GM21529 (cell line): Measurements from ENCODE around the gene KCTD20.

Experiments used
- ATAC-seq: cut with Tn5 transposase; IDR thresholded peaks from one replicate; pipeline ENCODE4 v1.9.1; 2021; ENCODE audit not compliant: unreplicated experiment

The KCTD20 gene

DNA sequence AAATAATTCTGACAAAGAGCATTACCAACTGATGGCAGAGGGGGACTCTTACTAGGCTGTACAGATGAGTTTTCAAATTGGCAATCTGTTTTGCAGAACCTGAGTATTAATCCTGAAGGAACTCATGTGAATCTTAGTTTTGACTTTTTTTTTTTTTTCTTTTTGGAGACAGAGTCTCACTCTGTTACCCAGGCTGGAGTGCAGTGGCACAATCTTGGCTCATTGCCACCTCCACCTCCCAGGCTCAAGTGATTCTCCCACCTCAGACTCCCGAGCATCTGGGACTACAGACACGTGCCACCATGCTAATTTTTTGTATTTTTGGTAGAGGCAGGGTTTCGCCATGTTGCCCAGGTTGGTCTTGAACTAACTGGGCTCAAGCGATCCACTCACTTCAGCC, 49.3 kb downstream of the KCTD20 start:
- ATAC-seq, result no peak

DNA sequence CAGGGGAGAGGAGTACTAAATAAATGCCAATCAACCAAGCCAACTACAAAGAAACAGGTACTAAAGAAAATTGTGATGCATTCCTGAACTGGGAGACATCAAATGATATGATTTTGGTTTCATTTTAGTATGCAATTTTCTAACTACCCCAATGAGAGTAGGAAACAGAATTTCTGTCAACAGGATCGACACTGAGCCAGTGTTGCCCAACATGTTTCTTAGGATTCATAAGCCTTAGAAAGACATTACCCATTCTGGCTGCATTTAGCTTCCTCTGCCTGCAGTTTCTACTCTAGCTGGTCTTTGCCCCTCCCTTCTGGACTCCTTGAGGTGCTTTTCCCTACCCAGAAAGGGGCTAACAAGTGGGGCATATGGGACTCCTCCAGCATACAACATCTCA, 49.8 kb downstream of the KCTD20 start:
- ATAC-seq, result no peak

DNA sequence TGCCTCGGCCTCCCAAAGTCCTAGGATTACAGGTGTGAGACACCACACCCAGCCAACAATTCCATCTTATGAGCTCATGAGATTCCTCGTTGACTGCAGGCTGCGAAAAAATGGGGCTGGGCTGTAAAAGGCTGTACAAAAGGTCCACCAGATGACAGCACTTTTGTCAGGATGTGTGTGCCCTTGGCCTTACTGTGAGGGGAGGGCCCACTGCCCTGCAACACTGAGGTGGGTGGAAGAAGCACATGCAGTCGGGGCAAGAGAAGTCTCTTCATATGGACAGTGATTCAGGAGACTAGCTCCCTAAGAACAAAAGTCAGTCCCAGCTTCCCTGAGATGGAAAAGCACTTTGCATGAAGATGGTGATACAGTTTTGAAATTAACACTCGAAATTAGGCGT, 50.5 kb downstream of the KCTD20 start:
- no peak for ATAC-seq

DNA sequence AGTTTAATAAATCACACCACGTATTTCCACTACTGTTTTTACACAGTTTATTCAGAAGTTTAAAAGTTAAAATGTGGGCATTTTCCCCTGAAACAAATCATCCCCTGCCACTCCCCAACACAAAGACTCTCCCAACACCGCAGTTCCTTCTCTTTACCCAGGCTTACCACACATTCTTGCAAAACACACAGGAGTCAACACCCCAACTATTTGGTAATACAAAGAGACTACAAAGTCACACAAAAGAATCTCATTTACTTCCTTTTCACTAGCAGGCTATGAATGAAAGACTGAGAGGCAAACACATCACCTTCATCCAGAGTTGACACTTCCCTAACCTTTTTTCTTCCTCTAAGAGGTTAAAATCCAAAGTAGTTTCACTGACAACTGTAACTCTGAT, 51.1 kb downstream of the KCTD20 start:
- ATAC-seq, result no peak

DNA sequence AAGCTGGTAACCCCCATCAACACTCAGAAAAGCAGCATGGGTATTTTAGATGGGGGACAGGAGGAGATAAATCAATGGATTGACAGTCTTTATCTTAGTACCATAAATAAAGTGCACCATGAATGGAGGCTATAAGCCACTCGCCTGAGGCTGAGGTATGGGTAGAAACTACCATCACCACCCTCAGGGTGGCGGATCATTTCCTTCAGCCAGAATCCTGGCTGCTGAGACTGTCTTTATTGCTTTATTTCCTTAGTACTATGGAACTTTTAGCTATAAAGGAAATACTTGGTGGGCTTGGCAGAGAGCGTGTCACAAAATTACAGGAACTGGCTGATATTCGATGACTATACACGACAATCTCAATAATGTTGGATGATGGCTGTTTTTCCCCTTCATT, 52.3 kb downstream of the KCTD20 start:
- no peak for ATAC-seq

DNA sequence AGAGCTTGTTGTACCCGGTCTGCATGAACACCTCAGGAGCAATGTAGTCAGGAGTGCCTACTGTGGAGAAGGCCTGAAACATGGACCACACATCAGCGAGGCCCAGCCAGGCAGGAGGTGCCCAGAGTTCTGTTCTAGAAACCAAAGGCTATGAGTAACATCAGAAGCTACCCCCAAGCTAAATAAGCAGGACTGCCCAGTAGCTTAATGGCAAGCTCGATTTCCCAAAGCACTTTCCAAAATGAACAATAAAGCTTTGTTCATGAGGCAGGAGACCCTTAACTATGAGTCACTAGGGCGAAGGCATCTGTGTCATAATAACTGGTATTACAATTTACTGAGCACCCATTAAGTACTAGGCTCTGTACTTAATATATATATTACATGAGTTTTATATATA, 57.1 kb downstream of the KCTD20 start:
- ATAC-seq, result no peak

DNA sequence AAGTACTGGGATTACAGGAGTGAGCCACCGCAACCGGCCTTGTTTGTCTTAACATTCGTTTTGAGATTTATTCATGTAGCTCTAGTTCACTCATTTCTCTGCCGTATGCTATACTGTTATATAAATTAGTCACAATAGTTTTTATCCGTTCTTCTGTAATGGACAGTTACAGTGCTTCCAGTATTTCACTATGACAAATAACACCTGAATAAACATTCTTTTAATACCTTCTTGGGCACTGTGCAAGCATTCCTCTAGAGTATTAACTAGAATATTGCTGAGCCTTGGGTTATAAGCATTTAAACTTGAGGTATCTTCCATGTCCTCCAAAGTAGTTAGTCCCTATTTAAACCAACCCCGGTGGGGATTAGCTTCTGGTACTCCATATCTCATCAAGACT, 58.9 kb downstream of the KCTD20 start:
- no peak for ATAC-seq

- no peak for ATAC-seq
Measured at GRCh38 chr6:36504181-36504580, 61.4 kb downstream of the KCTD20 start.

- no peak for ATAC-seq
Measured at GRCh38 chr6:36504982-36505381, 62.2 kb downstream of the KCTD20 start.

GRCh38 chr6:36505744-36506534, 63.1 kb downstream of the KCTD20 start:
- ATAC-seq, result no peak

DNA sequence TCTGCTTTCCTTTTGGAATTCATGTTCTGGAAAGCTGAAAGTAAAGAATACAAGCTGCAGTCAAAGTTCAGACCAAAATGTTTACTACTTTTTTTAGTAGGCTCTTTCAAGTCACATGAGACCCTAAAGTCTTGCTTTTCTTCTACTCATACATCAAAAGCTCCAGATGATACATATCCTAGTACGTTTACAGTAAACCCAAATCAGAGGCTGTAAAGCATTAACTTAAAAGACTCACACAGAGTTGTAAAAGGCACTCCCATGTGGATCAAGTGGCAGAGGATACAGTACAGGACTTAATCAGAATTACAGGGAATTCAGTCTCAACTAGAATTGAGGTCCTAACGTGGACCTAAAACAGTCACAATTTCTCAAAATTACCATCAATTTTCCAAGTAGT, 63.8 kb downstream of the KCTD20 start:
- no peak for ATAC-seq

- ATAC-seq, result no peak
Measured at GRCh38 chr6:36508532-36508931, 65.7 kb downstream of the KCTD20 start.

GRCh38 chr6:36510365-36510764, 67.6 kb downstream of the KCTD20 start:
- ATAC-seq, result no peak

- no peak for ATAC-seq
Measured at GRCh38 chr6:36514554-36515456, 72.0 kb downstream of the KCTD20 start.

- no peak for ATAC-seq
Measured at GRCh38 chr6:36515844-36516243, 73.0 kb downstream of the KCTD20 start.

- no peak for ATAC-seq
Measured at GRCh38 chr6:36516559-36516958, 73.8 kb downstream of the KCTD20 start.

DNA sequence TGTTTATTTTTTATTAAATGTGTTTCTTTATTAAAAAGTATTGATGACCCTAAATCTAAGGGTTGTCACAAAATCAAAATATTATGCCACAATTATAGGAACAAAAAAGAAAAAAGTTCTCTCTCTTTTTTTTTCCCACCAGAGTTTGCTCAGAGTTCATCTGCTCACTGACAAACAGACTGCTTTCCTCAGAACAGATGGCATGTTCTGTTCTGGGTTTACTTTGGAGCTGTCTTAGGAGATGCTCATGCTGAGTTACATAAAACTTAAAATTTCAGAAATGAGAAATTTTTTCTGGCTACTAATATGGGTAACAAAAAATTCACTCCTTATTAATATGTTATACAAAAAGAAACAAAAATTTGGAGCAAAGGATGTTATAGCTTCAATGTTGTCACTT, 74.2 kb downstream of the KCTD20 start:
- no peak for ATAC-seq

GRCh38 chr6:36517408-36517807, 74.6 kb downstream of the KCTD20 start:
- ATAC-seq, result no peak

DNA sequence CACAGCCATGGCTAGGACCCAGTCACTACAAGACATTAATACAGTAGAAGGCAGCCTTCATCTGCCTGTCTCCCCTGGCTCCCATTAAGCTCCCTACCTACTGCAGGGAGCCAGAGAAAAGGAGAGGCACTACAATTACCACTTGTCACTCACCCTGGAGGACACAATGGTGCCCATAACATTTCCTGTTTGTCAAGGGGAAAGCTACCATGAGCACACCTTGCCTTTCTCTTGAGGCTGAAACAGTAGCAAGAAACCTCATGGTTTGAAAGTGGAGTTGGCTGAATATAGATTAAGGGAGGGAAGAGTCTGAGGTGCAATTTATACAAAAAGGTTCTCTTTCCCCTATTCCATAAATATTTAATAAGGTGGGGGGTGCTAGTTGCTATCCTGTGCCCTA, 76.6 kb downstream of the KCTD20 start:
- ATAC-seq, result no peak

GRCh38 chr6:36523451-36523850, 80.7 kb downstream of the KCTD20 start:
- ATAC-seq, result no peak

GRCh38 chr6:36523936-36524499, 81.2 kb downstream of the KCTD20 start:
- no peak for ATAC-seq

DNA sequence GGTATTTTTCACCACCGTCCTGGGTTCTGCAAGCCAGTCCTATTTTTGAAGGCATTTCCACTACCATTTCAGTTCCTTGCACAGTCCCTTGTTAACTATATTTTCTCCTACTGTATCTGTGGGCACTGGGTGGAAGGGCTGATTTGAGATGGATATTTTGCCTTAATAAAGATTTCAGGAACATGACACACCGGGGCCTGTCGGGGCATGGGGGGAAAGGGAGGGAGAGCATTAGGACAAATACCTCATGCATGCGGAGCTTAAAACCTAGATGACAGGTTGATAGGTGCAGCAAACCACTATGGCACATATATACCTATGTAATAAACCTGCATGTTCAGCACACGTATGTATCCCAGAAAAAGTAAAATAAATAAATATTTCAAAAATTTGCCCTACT, 82.1 kb downstream of the KCTD20 start:
- no peak for ATAC-seq
